Pancreas (tissue), 10 donors: ENCODE data around the gene RBM8A. TPM values are rescaled to one million over a fixed set of nuclear protein-coding genes. Genes with fewer than 3 reads are reported as not detected.
A peak's percentile ranks its signal among the peaks of the same experiment; 100 is the strongest.

Experiments used
- ATAC-seq, 4 donors: fragments of 200-7000 bp; cut with Tn5 transposase; one replicate each; pipeline versions ENCODE4 v1.8.0 to v1.9.1; 2020; ENCODE audit warnings: mild to moderate bottlenecking in 4 of 4, moderate library complexity in 4 of 4
- DNase-seq, 6 donors: peaks; one replicate each; pipeline ENCODE4 v3.0.0-alpha.2; 2020
- FAIRE-seq: peaks from 2 replicates; lab custom pipeline; 2012; peaks lifted over from hg19 to GRCh38; lab: Jason Lieb, UNC
- H3K27ac ChIP-seq, 4 donors: fragments of 200-600 bp; sonication (generic); 1 replicate in 3 of 4; 2 replicates in 1 of 4; pipeline versions ENCODE4 v1.5.0 to v1.8.0; 2020
- H3K27me3 ChIP-seq, 4 donors: fragments of 200-600 bp; one replicate each; pipeline ENCODE4 v1.8.0; 2021
- H3K36me3 ChIP-seq, 3 donors: fragments of 200-600 bp; sonication (generic) in 1 of 3; one replicate each; pipeline versions ENCODE4 v1.5.0 to v1.8.0; 2020 to 2021
- H3K4me1 ChIP-seq, 3 donors: fragments of 200-600 bp; one replicate each; pipeline ENCODE4 v1.8.0; 2021
- H3K4me3 ChIP-seq, 4 donors: fragments of 200-600 bp; sonication (generic) in 2 of 4; one replicate each; pipeline versions ENCODE4 v1.5.0 to v1.8.0; 2020 to 2021
- H3K9me3 ChIP-seq, 4 donors: fragments of 200-600 bp; one replicate each; pipeline ENCODE4 v1.8.0; 2021
- CTCF ChIP-seq, 4 donors: fragments of 200-600 bp; sonication (generic) in 3 of 4; IDR thresholded peaks; one replicate each; pipeline versions ENCODE4 v1.5.0 to v1.8.0; 2021; ENCODE audit warnings: antibody characterized with exemption in 4 of 4
- WGBS, 2 donors: extraction: QIAGEN DNeasy Blood & Tissue Kit; methylation state at CpG; one replicate each; pipeline ENCODE4 v1.1.7; 2013; 5-methylcytosine and 5-hydroxymethylcytosine counted together
- intact Hi-C, 3 donors: fragments of 100-400 bp; cut with DNase I; formaldehyde crosslinking; loops; one replicate each; pipeline versions ENCODE4 v1.11.1 to v1.14.2; 2022
- polyA plus RNA-seq, 2 donors: library from polyadenylated mRNA; stranded (reverse); fragments of 200-250 nt; gene quantifications; one replicate each; pipeline ENCODE4 v1.2.3, GENCODE V29; 2013
- total RNA-seq, 6 donors: library from RNA; stranded (reverse); fragmentation: NEBNext Ultra II Directional in 4 of 6; extraction: Animal tissue kit (Norgen Biotek cat#: 25700) in 4 of 6; gene quantifications; one replicate each; pipeline versions ENCODE4 v1.2.1 to v1.2.4, GENCODE V29; 2021 to 2023
- donor health status: healthy with polysubstance abuse.
- donor health status: DM: no; HTN: no; CAD: no; lungs with moderate emphysema.
- donor health status: DM: no; HTN: no; CAD: no.
- donor health status: control.
- donor health status: control.
- donor health status: Bipolar disorder and iron deficiency.
- donor health status: DM: yes; HTN: yes; CAD: no.
- donor health status: DM: no; HTN: no; CAD: no.
- donor health status: DM: no; HTN: no; CAD: no.
- donor health status: DM: yes; HTN: yes; CAD: no.

The RBM8A gene
- total and polyA plus RNA-seq, 8 donors, result 29.5 to 57.9 (median 49.1) TPM

- no peaks in the 10 kb centered on the region for H3K27me3 ChIP-seq
- H3K9me3 ChIP-seq, result no peaks in the 10 kb centered on the region
- ATAC-seq (no peak), DNase-seq (no peak), FAIRE-seq (no peak)
- H3K27ac ChIP-seq, result no peak overlapping the region
- H3K4me3 ChIP-seq, result no peak overlapping the region
- no peaks in the 10 kb centered on the region for H3K36me3 ChIP-seq
- peaks cover 0 to 1% (median under 1%) of the 10 kb centered on the region in 3 donors for H3K4me1 ChIP-seq
- WGBS, 2 donors, result 64 to 65% methylated on average over 7 of the region's 7 CpGs
- TF ChIP-seq CTCF (IDR thresholded peaks at IDR 0.05), result no peak
- intact Hi-C loops, result no loop called here
Observed at GRCh38 chr1:145972580-145972979, 45.3 kb upstream of the RBM8A start.

- ATAC-seq, result no peak
- FAIRE-seq, result no peak
- Histone ChIP-seq H3K4me1 (peaks cover 0 to 16% (median 5%) of the 10 kb centered on the region in 3 donors), H3K27ac (no peak overlapping the region), H3K36me3 (no peaks in the 10 kb centered on the region), H3K27me3 (no peaks in the 10 kb centered on the region), H3K9me3 (no peaks in the 10 kb centered on the region), H3K4me3 (no peak overlapping the region)
- no peak for DNase-seq
- intact Hi-C loops, result no loop called here
- WGBS, 2 donors, result 94 to 95% methylated on average over 2 of the region's 2 CpGs
- no peak for TF ChIP-seq CTCF (IDR thresholded peaks at IDR 0.05)
Observed at GRCh38 chr1:145967288-145967687, 40.0 kb upstream of the RBM8A start.

GRCh38 chr1:145965119-145965744 lies 37.9 kb upstream of the RBM8A start:
- FAIRE-seq (no peak), DNase-seq (no peak), ATAC-seq (no peak)
- no peaks in the 10 kb centered on the region for H3K27me3 ChIP-seq
- peak overlapping the region in 3 of 4 donors; percentile 64 to 84 (median 84) for H3K27ac ChIP-seq
- intact Hi-C loops, result no loop called here
- TF ChIP-seq CTCF (IDR thresholded peaks at IDR 0.05), result no peak
- no peaks in the 10 kb centered on the region for H3K36me3 ChIP-seq
- 0 to 1% methylated on average over 5 of the region's 5 CpGs for WGBS, 2 donors
- H3K9me3 ChIP-seq, result no peaks in the 10 kb centered on the region
- peaks cover 7 to 26% (median 10%) of the 10 kb centered on the region in 3 donors for H3K4me1 ChIP-seq
- peak overlapping the region; percentile 24 to 46 (median 36) for H3K4me3 ChIP-seq

- Histone ChIP-seq H3K4me3 (peak within 1 kb of the TSS; percentile 24 to 46 (median 36)), H3K9me3 (no peaks in the 10 kb centered on the region), H3K36me3 (no peaks in the 10 kb centered on the region), H3K27ac (peak within 1 kb of the TSS; percentile 46 to 84 (median 74)), H3K4me1 (peaks cover 7 to 26% (median 10%) of the 10 kb centered on the region in 3 donors), H3K27me3 (no peaks in the 10 kb centered on the region)
- WGBS, 2 donors, result 1% methylated on average over 37 of the region's 37 CpGs
- FAIRE-seq (peak; percentile 43), ATAC-seq (peak; percentile 90 to 93 (median 92)), DNase-seq (peak; percentile 91 to 97 (median 96))
- intact Hi-C loops, result no loop called here
- TF ChIP-seq CTCF (IDR thresholded peaks at IDR 0.05), result no peak
Observed at GRCh38 chr1:145964328-145965118, 37.2 kb upstream of the RBM8A start, which contains the start of the genes ANKRD34A and POLR3GL. TSS of gene ANKRD34A (minus strand) at chr1:145964575. CDS start at chr1:145961759, 2,816 bp downstream. TSS of gene POLR3GL (plus strand) at chr1:145964690. CDS start at chr1:145974866, 10,176 bp downstream.
